Measurements from ENCODE around the gene SCCPDH.

SCCPDH gene

GRCh38 chr1:246760422-246761347 is 36.5 kb downstream of the SCCPDH start:
- no peak overlapping the region for H3K27ac ChIP-seq
- TF ChIP-seq CTCF (conservative IDR thresholded peaks at IDR 0.05) = no peak

- TF ChIP-seq CTCF (conservative IDR thresholded peaks at IDR 0.05) = no peak
- no peak overlapping the region for H3K27ac ChIP-seq
Observed at GRCh38 chr1:246761396-246761795, 37.2 kb downstream of the SCCPDH start.

DNA sequence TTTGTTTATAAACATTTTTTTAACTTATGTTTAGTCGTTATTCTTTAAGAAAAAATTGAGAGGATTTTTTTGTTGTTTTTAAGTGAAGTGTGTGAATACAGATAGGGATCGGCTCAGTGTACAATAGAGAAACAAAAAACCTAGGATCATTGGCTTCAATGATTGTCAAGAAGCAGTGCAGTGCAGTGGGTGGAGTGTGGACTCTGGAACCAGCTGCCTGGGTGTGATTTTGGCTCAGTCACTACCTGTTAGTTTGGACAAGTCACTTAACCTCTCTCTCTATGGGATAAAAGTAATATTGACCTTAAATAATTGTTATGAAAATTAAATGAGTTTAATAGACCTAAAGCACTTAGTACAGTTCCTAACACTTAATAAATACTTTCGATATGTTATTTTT is 41.3 kb downstream of the SCCPDH start:
- no peak overlapping the region for H3K27ac ChIP-seq
- TF ChIP-seq CTCF (conservative IDR thresholded peaks at IDR 0.05) = no peak

- TF ChIP-seq CTCF (conservative IDR thresholded peaks at IDR 0.05) = no peak
- no peak overlapping the region for H3K27ac ChIP-seq
Observed at GRCh38 chr1:246768403-246769020, 44.3 kb downstream of the SCCPDH start.

DNA sequence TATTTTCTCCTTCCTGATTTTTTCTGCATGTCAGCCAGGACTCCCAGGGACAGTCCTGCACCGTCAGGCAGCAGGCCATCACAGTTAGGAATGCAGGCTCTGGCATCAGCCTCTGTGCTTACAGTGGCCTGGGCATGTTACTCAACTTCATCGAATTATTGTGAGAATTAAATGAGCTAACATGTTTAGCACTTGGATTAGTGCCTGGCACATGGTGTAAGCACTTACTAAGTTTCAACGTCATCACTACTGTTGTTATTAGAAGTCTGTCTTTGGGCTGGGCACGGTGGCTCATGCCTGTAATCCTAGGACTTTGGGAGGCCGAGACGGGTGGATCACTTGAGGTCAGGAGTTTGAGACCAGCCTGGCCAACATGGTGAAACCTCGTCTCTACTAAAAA is 45.1 kb downstream of the SCCPDH start:
- H3K27ac ChIP-seq = no peak overlapping the region
- TF ChIP-seq CTCF (conservative IDR thresholded peaks at IDR 0.05) = no peak

GRCh38 chr1:246771366-246771765 is 47.2 kb downstream of the SCCPDH start:
- H3K27ac ChIP-seq = no peak overlapping the region

More at GRCh38 chr1:246771366-246771765, 47.2 kb downstream of the SCCPDH start:
- no peak for TF ChIP-seq CTCF (conservative IDR thresholded peaks at IDR 0.05)

All from VCaP (cell line).